Measurements from ENCODE around the gene SLC31A2. TPM values are rescaled to one million over a fixed set of nuclear protein-coding genes. Genes with fewer than 3 reads are reported as not detected.

SLC31A2 gene
- total and polyA plus RNA-seq, 9 donors, result 3.4 to 21.1 (median 6.0) TPM

GRCh38 chr9:113179839-113180238, 29.0 kb downstream of the SLC31A2 start:
- DNase-seq, result no peak
- intact Hi-C loops (cut with DNase I), result no loop called here
- no peaks in the 10 kb centered on the region for H3K4me1 ChIP-seq (ENCODE audit: insufficient read depth)
- no peaks in the 10 kb centered on the region for H3K27me3 ChIP-seq
- H3K27ac ChIP-seq, result no peak overlapping the region
- WGBS, 3 donors, result 0 to 94% (median 92%) methylated on average over 1 of the region's 1 CpG
- no peaks in the 10 kb centered on the region for H3K36me3 ChIP-seq
- H3K9me3 ChIP-seq, result no peaks in the 10 kb centered on the region
- no peak overlapping the region for H3K4me3 ChIP-seq
- TF ChIP-seq EP300 (IDR thresholded peaks at IDR 0.05), result no peak
- TF ChIP-seq POLR2A (IDR thresholded peaks at IDR 0.05), result no peak
- TF ChIP-seq, protein P1, sequence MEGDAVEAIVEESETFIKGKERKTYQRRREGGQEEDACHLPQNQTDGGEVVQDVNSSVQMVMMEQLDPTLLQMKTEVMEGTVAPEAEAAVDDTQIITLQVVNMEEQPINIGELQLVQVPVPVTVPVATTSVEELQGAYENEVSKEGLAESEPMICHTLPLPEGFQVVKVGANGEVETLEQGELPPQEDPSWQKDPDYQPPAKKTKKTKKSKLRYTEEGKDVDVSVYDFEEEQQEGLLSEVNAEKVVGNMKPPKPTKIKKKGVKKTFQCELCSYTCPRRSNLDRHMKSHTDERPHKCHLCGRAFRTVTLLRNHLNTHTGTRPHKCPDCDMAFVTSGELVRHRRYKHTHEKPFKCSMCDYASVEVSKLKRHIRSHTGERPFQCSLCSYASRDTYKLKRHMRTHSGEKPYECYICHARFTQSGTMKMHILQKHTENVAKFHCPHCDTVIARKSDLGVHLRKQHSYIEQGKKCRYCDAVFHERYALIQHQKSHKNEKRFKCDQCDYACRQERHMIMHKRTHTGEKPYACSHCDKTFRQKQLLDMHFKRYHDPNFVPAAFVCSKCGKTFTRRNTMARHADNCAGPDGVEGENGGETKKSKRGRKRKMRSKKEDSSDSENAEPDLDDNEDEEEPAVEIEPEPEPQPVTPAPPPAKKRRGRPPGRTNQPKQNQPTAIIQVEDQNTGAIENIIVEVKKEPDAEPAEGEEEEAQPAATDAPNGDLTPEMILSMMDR (IDR thresholded peaks at IDR 0.05), result no peak

- no peak for DNase-seq
- TF ChIP-seq POLR2A (IDR thresholded peaks at IDR 0.05), result no peak
- TF ChIP-seq, protein P1 (IDR thresholded peaks at IDR 0.05), result no peak
- no peak for TF ChIP-seq EP300 (IDR thresholded peaks at IDR 0.05)
- no peaks in the 10 kb centered on the region for H3K9me3 ChIP-seq
- intact Hi-C loops (cut with DNase I), result no loop called here
- H3K27me3 ChIP-seq, result no peaks in the 10 kb centered on the region
- H3K27ac ChIP-seq, result no peak overlapping the region
- H3K4me3 ChIP-seq, result no peak overlapping the region
- no peaks in the 10 kb centered on the region for H3K36me3 ChIP-seq
- no peaks in the 10 kb centered on the region for H3K4me1 ChIP-seq (ENCODE audit: insufficient read depth)
Measured at GRCh38 chr9:113181165-113181564, 30.4 kb downstream of the SLC31A2 start.

DNA sequence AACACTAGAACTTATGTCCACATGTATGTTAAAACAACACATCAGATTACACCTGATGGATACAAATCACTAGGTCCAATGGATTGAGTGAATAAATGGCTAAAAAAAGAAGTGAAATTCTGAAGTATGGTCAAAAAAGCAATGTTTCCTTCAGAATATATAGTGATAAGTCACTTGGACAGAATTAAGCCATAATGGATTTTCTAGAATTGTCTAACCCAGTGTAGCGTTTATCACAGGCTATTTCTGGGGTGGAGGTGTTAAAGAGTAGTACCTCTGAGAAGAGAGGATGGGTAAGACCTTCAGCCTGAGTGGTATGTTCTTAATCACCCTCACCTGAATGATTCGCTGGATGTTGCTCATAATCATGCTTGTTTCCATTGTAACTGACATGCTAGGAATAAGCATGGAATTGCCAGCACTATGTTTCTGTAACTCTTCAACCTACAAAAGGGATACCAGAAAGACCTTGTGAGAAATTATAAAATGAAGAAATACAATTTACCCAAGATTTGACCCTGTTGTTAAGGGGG, 33.2 kb downstream of the SLC31A2 start:
- DNase-seq, result no peak

DNA sequence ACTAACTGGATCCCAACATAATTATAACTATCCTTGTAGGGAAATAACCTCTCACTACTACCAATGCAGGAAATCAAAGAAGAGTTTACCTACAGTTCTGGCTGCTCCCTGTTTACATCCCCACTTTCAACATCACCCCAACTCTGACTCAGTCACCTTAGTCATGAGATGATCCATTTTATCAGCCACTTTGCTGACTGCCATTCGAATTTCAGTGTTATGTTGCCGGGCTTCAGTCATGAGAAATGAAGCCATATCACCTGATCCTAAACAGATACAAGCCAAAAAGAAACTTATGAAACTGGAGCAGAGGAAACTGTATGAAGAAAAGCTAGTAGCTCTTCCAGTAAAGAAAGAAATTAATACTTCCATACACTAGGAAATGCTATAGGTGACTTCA, 33.7 kb downstream of the SLC31A2 start:
- H3K27me3 ChIP-seq, result no peaks in the 10 kb centered on the region
- no peak overlapping the region for H3K4me3 ChIP-seq
- no peak for TF ChIP-seq POLR2A (IDR thresholded peaks at IDR 0.05)
- TF ChIP-seq EP300 (IDR thresholded peaks at IDR 0.05), result no peak
- TF ChIP-seq, protein P1 (IDR thresholded peaks at IDR 0.05), result no peak
- intact Hi-C loops (cut with DNase I), result no loop called here
- H3K36me3 ChIP-seq, result no peaks in the 10 kb centered on the region
- DNase-seq, result no peak
- 92 to 100% (median 95%) methylated on average over 2 of the region's 2 CpGs for WGBS, 3 donors
- H3K9me3 ChIP-seq, result no peaks in the 10 kb centered on the region
- no peak overlapping the region for H3K27ac ChIP-seq
- no peaks in the 10 kb centered on the region for H3K4me1 ChIP-seq (ENCODE audit: insufficient read depth)

More for the DNA sequence above, 33.2 kb downstream of the SLC31A2 start:
- no peak overlapping the region for H3K4me3 ChIP-seq
- no peaks in the 10 kb centered on the region for H3K36me3 ChIP-seq
- H3K27me3 ChIP-seq, result no peaks in the 10 kb centered on the region
- H3K9me3 ChIP-seq, result no peaks in the 10 kb centered on the region
- intact Hi-C loops (cut with DNase I), result no loop called here
- 96 to 98% (median 98%) methylated on average over 2 of the region's 2 CpGs for WGBS, 3 donors
- H3K4me1 ChIP-seq (ENCODE audit: insufficient read depth), result no peaks in the 10 kb centered on the region
- no peak for TF ChIP-seq POLR2A (IDR thresholded peaks at IDR 0.05)
- no peak for TF ChIP-seq EP300 (IDR thresholded peaks at IDR 0.05)
- TF ChIP-seq, protein P1 (IDR thresholded peaks at IDR 0.05), result no peak
- no peak overlapping the region for H3K27ac ChIP-seq

Data from ovary (tissue), 9 donors.